Measurements from ENCODE around the gene TNFRSF6B.
A peak's percentile ranks its signal among the peaks of the same experiment; 100 is the strongest.
"Not testable (repeated sequence)": the region's sequence is repeated elsewhere in the genome, so short reads cannot be mapped to it uniquely, and the experiment has no call there.

Gene TNFRSF6B

DNA sequence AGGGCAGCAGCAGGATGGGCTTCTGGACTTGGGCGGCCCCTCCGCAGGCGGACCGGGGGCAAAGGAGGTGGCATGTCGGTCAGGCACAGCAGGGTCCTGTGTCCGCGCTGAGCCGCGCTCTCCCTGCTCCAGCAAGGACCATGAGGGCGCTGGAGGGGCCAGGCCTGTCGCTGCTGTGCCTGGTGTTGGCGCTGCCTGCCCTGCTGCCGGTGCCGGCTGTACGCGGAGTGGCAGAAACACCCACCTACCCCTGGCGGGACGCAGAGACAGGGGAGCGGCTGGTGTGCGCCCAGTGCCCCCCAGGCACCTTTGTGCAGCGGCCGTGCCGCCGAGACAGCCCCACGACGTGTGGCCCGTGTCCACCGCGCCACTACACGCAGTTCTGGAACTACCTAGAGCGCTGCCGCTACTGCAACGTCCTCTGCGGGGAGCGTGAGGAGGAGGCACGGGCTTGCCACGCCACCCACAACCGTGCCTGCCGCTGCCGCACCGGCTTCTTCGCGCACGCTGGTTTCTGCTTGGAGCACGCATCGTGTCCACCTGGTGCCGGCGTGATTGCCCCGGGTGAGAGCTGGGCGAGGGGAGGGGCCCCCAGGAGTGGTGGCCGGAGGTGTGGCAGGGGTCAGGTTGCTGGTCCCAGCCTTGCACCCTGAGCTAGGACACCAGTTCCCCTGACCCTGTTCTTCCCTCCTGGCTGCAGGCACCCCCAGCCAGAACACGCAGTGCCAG lies at the start of gene TNFRSF6B:
Gene TNFRSF6B (plus strand): TSS at position 25 of the 729 bp plus-strand sequence. CDS start 116 bp downstream, at position 141.
- no peak for DNase-seq (ENCODE audit: low spot score)

GRCh38 chr20:63648190-63648589 lies 48.3 kb upstream of the TNFRSF6B start:
- DNase-seq (ENCODE audit: low spot score), result no peak

GRCh38 chr20:63648895-63649589 lies 47.4 kb upstream of the TNFRSF6B start:
- no peak for DNase-seq (ENCODE audit: low spot score)

- DNase-seq (ENCODE audit: low spot score), result not testable (repeated sequence)
These were observed 46.0 kb upstream of the TNFRSF6B start for GRCh38 chr20:63650486-63650885.

- DNase-seq (ENCODE audit: low spot score), result no peak
These were observed 44.6 kb upstream of the TNFRSF6B start for GRCh38 chr20:63651942-63652191.

DNA sequence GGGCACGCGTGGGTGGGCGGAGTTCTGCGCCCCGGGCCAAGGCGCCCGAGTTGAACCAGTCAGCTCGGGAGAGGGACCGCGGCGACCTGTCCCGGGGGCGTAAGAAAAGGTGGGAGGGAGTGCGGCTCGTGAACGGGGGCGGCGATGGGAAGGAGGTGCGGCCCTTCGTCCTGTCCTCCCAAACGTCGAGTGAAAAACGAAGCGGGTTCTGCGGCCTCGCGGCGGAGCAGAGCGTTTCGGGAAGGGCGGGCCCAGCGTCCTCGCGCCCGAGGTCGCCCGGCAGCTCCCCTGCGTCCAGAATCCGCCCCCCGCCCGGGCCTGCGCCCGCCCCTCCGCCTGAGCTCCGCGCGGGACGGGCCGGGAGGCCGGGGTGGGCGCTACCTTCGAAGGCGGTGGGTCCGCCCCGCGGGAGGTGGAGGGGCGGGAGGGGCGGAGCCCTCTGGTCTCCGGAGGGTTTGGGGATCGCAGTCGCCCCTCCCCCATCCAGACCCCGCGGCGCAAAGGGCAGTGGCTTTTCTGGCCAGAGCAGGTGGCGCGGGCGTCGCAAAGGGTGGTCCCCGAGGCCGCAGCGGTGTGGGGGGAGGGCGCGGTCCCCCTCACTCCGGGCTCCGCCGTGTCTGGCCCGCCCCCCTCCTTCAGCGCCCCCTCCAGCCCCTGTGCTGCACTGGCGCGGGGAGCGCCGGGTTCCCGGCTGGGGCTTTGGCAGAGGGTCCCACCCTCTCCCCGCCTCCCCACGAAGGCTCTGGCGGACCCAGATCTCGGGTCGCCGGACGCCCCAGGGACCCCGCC lies 44.1 kb upstream of the TNFRSF6B start:
- DNase-seq (ENCODE audit: low spot score), result no peak

DNA sequence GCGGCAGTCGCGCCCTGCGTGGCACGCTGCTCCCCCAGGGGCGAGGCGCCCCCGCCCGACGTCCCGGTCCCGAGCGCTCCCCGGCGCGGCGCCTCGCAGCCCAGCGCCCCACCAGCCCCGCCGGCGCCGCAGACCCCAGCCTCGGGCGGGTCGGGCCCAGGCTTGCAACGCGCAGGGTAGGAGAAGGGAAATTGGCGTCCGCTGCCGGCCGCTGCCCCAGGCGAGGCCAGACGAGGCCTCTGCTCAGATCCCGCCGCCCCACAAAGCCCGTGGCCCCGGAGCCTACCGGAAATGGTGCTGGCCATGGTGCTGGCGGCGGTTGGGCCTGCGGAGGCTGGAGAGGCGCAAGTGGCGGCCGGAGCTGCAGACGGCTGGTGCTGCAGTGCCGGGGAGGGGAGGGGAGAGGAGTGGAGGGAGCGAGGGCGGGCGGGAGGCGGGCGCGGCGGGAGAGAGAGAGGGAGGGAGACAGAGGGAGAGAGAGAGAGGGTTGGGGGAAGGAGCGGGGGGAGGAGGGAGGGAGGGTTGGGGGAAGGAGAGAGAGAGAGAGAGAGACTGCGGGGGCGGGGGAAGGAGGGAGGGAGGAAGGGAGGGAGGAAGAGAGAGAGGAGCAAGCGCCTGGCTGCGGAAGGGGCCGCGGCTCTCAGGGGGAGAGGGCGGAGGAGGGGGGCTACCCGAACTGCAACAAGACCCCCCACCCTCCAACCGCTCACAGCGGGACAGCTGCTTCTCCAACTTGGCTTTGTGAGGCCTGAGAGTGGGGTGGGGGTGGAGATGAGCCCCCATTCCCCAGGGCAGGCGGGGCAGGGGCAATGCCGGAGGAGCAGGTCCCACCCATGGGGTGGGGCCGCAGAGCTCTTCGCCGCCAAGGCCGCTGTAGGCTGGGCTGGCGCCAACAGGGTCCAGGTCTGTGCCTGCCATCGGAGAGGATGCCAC lies 43.1 kb upstream of the TNFRSF6B start, which contains the start of gene STMN3:
Gene STMN3 (minus strand): TSS at position 384 of the 933 bp plus-strand sequence. CDS start 79 bp downstream, at position 305.
- peak; percentile 93 for DNase-seq (ENCODE audit: low spot score)

DNA sequence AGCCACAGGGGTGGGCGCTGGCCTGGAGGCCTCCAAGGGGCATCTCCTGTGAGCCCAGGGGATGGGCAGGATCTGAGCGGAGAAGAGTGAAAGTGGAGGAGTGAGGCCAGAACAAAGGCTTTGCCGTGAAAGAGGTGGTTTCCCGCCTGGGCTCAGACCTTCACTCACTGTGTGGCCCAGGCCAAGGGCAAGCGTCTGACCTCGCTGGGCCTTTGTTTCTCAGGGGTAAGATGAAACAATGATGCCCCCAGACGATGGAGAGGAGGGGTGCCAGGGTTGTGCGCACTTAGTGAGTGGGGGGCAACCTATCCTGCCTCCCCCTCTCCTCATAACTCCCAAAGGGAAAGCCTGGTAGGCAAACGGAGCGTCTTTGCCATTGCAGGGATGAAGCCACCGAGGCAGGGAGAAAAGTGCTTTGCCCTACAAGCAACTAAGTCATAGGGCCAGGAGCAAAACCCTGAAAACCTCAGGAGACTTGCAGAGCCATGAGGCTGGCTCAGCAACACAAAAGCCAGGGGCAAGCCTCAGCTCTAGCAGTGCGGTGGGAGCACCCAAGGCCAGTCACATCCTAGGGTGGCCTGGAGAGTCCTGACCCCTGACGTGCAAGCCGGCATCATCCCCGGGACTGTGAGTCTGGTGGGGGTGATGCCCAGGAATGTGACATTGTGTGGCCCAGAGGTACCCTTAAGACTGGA lies 42.3 kb upstream of the TNFRSF6B start:
- DNase-seq (ENCODE audit: low spot score), result no peak

GRCh38 chr20:63655249-63655648 lies 41.2 kb upstream of the TNFRSF6B start:
- DNase-seq (ENCODE audit: low spot score), result no peak

- no peak for DNase-seq (ENCODE audit: low spot score)
These were observed 40.0 kb upstream of the TNFRSF6B start for GRCh38 chr20:63656451-63656850.

- DNase-seq (ENCODE audit: low spot score), result no peak
These were observed 39.1 kb upstream of the TNFRSF6B start for GRCh38 chr20:63657260-63657936.

DNA sequence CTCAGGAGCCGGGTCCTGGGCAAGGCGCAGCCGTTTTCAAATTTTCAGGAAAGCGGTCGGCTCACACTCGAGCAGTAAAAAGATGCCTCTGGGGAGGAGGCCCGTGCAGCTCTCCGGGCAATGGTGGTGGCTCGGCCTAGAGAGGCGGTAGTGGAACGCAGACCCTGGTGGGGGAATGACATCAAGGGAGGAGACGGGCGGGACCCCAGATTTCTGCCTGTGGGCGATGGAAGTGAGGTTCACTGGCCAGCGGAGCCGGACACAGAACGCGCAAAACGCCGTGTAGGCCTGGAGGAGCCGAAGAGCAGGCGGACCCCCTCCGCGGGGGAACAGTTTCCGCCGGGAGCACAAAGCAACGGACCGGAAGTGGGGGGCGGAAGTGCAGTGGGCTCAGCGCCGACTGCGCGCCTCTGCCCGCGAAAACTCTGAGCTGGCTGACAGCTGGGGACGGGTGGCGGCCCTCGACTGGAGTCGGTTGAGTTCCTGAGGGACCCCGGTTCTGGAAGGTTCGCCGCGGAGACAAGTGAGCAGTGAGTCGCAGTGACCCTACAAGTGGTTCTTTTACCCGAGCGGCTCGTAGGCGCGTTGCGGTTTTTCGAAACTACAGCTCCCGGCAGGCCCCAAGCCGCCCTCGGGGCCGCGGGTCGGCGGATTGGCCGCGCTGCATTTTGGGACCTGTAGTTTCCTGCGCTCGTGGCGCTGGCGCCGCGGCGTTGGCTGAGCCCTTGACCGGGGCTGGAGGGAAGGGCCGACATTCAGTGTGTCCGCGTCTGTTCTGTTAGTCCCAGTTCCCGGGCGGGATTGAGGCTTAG lies 38.3 kb upstream of the TNFRSF6B start, which contains the start of gene RTEL1:
Gene RTEL1 (plus strand): TSS at position 376 of the 812 bp plus-strand sequence. CDS start 1,091 bp downstream, outside the sequence.
- DNase-seq (ENCODE audit: low spot score), result peak; percentile 94

GRCh38 chr20:63658749-63659187 lies 37.7 kb upstream of the TNFRSF6B start:
- DNase-seq (ENCODE audit: low spot score), result no peak

- DNase-seq (ENCODE audit: low spot score), result no peak
These were observed 37.1 kb upstream of the TNFRSF6B start for GRCh38 chr20:63659370-63659769.

DNA sequence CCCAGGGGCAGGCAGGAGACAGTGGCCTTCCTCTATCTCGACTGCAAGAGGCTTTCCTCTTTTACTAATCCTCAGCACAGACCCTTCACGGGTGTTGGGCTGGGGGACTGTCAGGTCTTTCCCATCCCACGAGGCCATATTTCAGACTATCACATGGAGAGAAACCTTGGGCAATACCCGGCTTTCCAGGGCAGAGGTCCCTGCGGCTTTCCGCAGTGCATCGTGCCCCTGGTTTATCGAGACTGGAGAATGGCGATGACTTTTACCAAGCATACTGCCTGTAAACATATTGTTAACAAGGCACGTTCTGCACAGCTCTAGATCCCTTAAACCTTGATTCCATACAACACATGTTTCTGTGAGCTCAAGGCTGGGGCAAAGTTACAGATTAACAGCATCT lies 36.3 kb upstream of the TNFRSF6B start:
- not testable (repeated sequence) for DNase-seq (ENCODE audit: low spot score)

- DNase-seq (ENCODE audit: low spot score), result no peak
These were observed 35.8 kb upstream of the TNFRSF6B start for GRCh38 chr20:63660622-63661021.

DNA sequence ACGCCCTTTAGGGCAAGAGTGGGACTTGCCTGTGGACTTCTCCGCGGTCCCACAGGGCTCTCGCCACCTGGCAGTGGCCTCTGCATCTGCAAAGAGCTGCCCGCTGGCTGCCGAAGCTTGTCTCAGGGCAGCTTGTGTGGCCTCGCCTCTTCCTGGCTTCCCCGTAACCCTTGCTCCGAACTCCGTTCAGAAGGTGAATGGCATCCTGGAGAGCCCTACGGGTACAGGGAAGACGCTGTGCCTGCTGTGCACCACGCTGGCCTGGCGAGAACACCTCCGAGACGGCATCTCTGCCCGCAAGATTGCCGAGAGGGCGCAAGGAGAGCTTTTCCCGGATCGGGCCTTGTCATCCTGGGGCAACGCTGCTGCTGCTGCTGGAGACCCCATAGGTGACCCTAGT lies 35.3 kb upstream of the TNFRSF6B start:
- no peak for DNase-seq (ENCODE audit: low spot score)

GRCh38 chr20:63661959-63662812 lies 34.3 kb upstream of the TNFRSF6B start:
- DNase-seq (ENCODE audit: low spot score), result no peak

Data from Ammon's horn (tissue), 1 donor.